ENCODE data around the gene SYNGAP1. TPM values are rescaled to one million over a fixed set of nuclear protein-coding genes. Genes with fewer than 3 reads are reported as not detected.

Gene SYNGAP1
- total and polyA plus RNA-seq, 2 experiments from 2014 or later, result 0.65 to 2.8 TPM

DNA sequence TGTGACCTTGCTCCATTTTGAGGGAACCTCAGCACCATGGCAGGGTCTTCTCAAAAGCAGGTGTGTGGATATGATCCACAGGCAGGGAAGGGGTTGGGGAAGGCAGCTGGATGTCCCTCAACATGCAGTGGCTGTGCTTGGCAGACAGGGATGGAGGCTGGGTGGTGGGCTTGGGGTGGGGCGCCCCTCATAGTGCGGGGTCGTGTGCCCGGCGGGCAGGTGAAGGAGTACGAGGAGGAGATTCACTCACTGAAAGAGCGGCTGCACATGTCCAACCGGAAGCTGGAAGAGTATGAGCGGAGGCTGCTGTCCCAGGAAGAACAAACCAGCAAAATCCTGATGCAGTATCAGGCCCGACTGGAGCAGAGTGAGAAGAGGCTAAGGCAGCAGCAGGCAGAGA is 26.5 kb downstream of the SYNGAP1 start:
- Histone ChIP-seq H3F3A (ENCODE audit: insufficient read depth) (peaks cover 15% of the 10 kb centered on the region), H3K4me3 (no peak overlapping the region), H2AFZ (no peak overlapping the region), H3K36me3 (ENCODE audit: low read depth) (no peaks in the 10 kb centered on the region), H3K9ac (no peak overlapping the region), H3K9me2 (ENCODE audit: insufficient read depth) (no peaks in the 10 kb centered on the region), H3K4me1 (ENCODE audit: insufficient read depth) (no peaks in the 10 kb centered on the region), H3K27ac (no peak overlapping the region), H3K4me2 (ENCODE audit: unreplicated experiment) (no peak overlapping the region), H4K20me1 (ENCODE audit: insufficient read depth) (no peaks in the 10 kb centered on the region), H3K79me2 (ENCODE audit: insufficient read depth) (no peaks in the 10 kb centered on the region), H3K9me3 (ENCODE audit: low read depth) (no peaks in the 10 kb centered on the region), H3K27me3 (replicated peaks; ENCODE audit: insufficient read depth) (no peaks in the 10 kb centered on the region)
- WGBS, 2 experiments (ENCODE audit: low coverage in 1 of 2, low lambda C conversion rate in 2 of 2, missing lambda C conversion rate in 2 of 2), result 94% methylated on average over 10 of the region's 10 CpGs
- no peak for DNase-seq
- in situ Hi-C loops (cut with MboI), result no loop called here
- TF ChIP-seq EZH2 (IDR thresholded peaks at IDR 0.05; ENCODE audit: insufficient read depth, poor library complexity, severe bottlenecking) (no peak), EZH2phosphoT487 (IDR thresholded peaks at IDR 0.05; ENCODE audit: insufficient read depth, low read depth) (no peak)

DNA sequence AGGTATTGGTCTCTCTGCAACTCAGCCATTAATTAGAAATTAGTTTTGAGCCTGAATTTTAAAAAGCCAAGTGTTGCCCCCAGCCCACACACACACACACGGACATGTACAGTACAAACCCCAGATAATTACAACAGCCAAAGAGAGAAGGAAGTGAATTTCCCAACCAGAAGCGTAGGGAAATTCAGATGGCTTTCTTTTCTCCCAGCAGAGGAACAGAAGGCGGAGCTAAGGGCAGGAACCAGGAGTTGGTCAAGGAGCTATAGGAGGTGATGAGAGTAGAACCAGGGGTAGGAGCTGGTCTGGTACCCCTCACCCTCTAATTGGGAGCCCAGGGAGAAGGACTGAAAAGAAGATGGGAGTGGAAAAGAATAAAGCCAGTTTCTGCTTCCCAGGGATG is 30.6 kb downstream of the SYNGAP1 start:
- TF ChIP-seq EZH2 (IDR thresholded peaks at IDR 0.05; ENCODE audit: insufficient read depth, poor library complexity, severe bottlenecking), result no peak
- TF ChIP-seq EZH2phosphoT487 (IDR thresholded peaks at IDR 0.05; ENCODE audit: insufficient read depth, low read depth), result no peak
- no peak for DNase-seq
- Histone ChIP-seq H3K9ac (no peak overlapping the region), H2AFZ (no peak overlapping the region), H3K4me3 (no peak overlapping the region), H3K4me1 (ENCODE audit: insufficient read depth) (peaks cover 4% of the 10 kb centered on the region; the same call in 1 of the 2 replicates), H3K79me2 (ENCODE audit: insufficient read depth) (peaks cover 15% of the 10 kb centered on the region), H3K36me3 (ENCODE audit: low read depth) (no peaks in the 10 kb centered on the region), H3K4me2 (ENCODE audit: unreplicated experiment) (no peak overlapping the region), H3K9me3 (ENCODE audit: low read depth) (no peaks in the 10 kb centered on the region), H4K20me1 (ENCODE audit: insufficient read depth) (no peaks in the 10 kb centered on the region), H3F3A (ENCODE audit: insufficient read depth) (peaks cover 15% of the 10 kb centered on the region), H3K9me2 (ENCODE audit: insufficient read depth) (no peaks in the 10 kb centered on the region), H3K27ac (no peak overlapping the region), H3K27me3 (replicated peaks; ENCODE audit: insufficient read depth) (no peaks in the 10 kb centered on the region)
- WGBS, 2 experiments (ENCODE audit: low coverage in 1 of 2, low lambda C conversion rate in 2 of 2, missing lambda C conversion rate in 2 of 2), result 66 to 81% methylated on average over 3 of the region's 3 CpGs
- in situ Hi-C loops (cut with MboI), result no loop called here

DNA sequence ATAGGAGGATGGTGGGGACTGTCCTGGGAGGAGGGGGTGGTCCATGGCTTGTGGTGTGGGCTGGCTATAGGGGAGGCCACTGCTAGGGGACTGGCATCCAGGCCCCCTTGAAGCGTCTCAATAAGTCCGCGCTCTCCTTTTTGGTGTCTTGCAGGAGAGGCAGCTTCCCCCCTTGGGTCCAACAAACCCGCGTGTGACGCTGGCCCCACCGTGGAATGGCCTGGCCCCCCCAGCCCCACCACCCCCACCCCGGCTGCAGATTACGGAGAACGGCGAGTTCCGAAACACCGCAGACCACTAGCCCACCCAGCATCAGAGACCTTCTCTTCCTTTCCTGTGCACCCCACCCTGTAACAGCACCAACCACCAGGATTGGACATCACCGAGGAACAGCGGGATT is 31.7 kb downstream of the SYNGAP1 start:
- Histone ChIP-seq H3K4me1 (ENCODE audit: insufficient read depth) (peaks cover 4% of the 10 kb centered on the region; the same call in 1 of the 2 replicates), H3K36me3 (ENCODE audit: low read depth) (no peaks in the 10 kb centered on the region), H3K79me2 (ENCODE audit: insufficient read depth) (peaks cover 26% of the 10 kb centered on the region), H3K9ac (no peak overlapping the region), H2AFZ (no peak overlapping the region), H3K27me3 (replicated peaks; ENCODE audit: insufficient read depth) (no peaks in the 10 kb centered on the region), H3K4me2 (ENCODE audit: unreplicated experiment) (no peak overlapping the region), H3K9me2 (ENCODE audit: insufficient read depth) (no peaks in the 10 kb centered on the region), H3K4me3 (no peak overlapping the region), H4K20me1 (ENCODE audit: insufficient read depth) (no peaks in the 10 kb centered on the region), H3K27ac (no peak overlapping the region), H3K9me3 (ENCODE audit: low read depth) (no peaks in the 10 kb centered on the region), H3F3A (ENCODE audit: insufficient read depth) (peaks cover 15% of the 10 kb centered on the region)
- TF ChIP-seq EZH2 (IDR thresholded peaks at IDR 0.05; ENCODE audit: insufficient read depth, poor library complexity, severe bottlenecking) (no peak), EZH2phosphoT487 (IDR thresholded peaks at IDR 0.05; ENCODE audit: insufficient read depth, low read depth) (no peak)
- no peak for DNase-seq
- in situ Hi-C loops (cut with MboI), result no loop called here
- WGBS, 2 experiments (ENCODE audit: low coverage in 1 of 2, low lambda C conversion rate in 2 of 2, missing lambda C conversion rate in 2 of 2), result 90 to 94% methylated on average over 12 to 15 of the region's 15 CpGs

DNA sequence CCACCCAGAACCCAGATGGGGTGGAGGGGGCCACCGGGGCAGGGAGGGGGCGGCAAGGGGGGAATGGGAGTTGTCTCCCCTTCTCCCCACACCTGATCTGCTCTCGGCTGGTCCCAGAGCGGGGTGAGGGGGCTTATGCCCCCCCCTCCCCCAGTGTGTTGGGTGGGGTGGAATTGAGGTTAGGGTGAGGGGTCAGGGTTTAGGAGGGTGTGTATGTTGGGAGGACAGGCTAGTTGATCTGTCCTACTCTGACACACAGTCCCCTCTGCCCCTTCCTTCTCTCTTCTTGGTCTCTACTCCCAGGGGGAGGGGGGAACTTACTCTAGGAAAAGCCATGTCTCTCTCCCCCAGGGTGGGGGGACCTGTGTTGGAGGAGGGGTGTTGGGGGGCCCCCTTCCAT is 32.6 kb downstream of the SYNGAP1 start:
- Histone ChIP-seq H3K79me2 (ENCODE audit: insufficient read depth) (peaks cover 26% of the 10 kb centered on the region), H2AFZ (no peak overlapping the region), H4K20me1 (ENCODE audit: insufficient read depth) (no peaks in the 10 kb centered on the region), H3K4me3 (no peak overlapping the region), H3K27me3 (replicated peaks; ENCODE audit: insufficient read depth) (no peaks in the 10 kb centered on the region), H3K27ac (no peak overlapping the region), H3K9me2 (ENCODE audit: insufficient read depth) (no peaks in the 10 kb centered on the region), H3K36me3 (ENCODE audit: low read depth) (no peaks in the 10 kb centered on the region), H3K4me2 (ENCODE audit: unreplicated experiment) (no peak overlapping the region), H3K9ac (no peak overlapping the region), H3K9me3 (ENCODE audit: low read depth) (no peaks in the 10 kb centered on the region), H3F3A (ENCODE audit: insufficient read depth) (peaks cover 15% of the 10 kb centered on the region), H3K4me1 (ENCODE audit: insufficient read depth) (peaks cover 4% of the 10 kb centered on the region; the same call in 1 of the 2 replicates)
- 79% methylated on average over 4 of the region's 4 CpGs; no CpG with 5 or more reads in 1 of the 2 experiments for WGBS, 2 experiments (ENCODE audit: low coverage in 1 of 2, low lambda C conversion rate in 2 of 2, missing lambda C conversion rate in 2 of 2)
- DNase-seq, result no peak
- TF ChIP-seq EZH2 (IDR thresholded peaks at IDR 0.05; ENCODE audit: insufficient read depth, poor library complexity, severe bottlenecking), result no peak
- TF ChIP-seq EZH2phosphoT487 (IDR thresholded peaks at IDR 0.05; ENCODE audit: insufficient read depth, low read depth), result no peak
- in situ Hi-C loops (cut with MboI), result no loop called here

All from GM23248 (cell line).